MM.1S (cell line): ENCODE results near the gene TCAIM.

Experiments used
- EZH2 ChIP-seq: fragments of 300-600 bp; sonication (generic); optimal IDR thresholded peaks from 2 replicates; pipeline ENCODE3; 2017; ENCODE audit warnings: low read depth, mild to moderate bottlenecking, antibody characterized with exemption, low read length, mixed read lengths
- TF ChIP-seq, protein P1 (sequence below): fragments of 300-600 bp; sonication (generic); IDR thresholded peaks from 2 replicates; pipeline ENCODE4 v1.5.1; 2016; ENCODE audit warnings: antibody characterized with exemption, low read length, mixed read lengths

DNA sequence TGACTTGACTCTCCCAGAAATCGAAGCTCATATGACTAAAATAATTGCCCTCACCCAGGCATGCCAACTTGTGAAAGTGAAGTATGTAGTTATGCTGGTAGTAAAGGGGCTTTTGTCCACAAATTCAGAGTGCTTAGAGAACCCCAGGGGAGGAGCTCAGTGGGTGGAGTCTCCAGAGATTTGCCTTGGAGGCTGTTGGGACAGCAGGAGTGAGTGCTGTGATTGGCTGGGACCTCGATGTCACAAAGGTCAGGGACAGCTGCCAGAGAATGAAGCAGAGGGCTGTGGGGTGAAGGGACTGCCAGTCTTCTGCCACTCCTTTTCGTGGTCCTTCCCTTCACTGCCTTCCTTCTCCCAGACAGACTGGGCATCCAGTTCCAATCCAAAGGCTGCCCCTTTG lies 89.1 kb downstream of the TCAIM start:
- TF ChIP-seq, protein P1, sequence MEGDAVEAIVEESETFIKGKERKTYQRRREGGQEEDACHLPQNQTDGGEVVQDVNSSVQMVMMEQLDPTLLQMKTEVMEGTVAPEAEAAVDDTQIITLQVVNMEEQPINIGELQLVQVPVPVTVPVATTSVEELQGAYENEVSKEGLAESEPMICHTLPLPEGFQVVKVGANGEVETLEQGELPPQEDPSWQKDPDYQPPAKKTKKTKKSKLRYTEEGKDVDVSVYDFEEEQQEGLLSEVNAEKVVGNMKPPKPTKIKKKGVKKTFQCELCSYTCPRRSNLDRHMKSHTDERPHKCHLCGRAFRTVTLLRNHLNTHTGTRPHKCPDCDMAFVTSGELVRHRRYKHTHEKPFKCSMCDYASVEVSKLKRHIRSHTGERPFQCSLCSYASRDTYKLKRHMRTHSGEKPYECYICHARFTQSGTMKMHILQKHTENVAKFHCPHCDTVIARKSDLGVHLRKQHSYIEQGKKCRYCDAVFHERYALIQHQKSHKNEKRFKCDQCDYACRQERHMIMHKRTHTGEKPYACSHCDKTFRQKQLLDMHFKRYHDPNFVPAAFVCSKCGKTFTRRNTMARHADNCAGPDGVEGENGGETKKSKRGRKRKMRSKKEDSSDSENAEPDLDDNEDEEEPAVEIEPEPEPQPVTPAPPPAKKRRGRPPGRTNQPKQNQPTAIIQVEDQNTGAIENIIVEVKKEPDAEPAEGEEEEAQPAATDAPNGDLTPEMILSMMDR = no peak
- TF ChIP-seq EZH2 = no peak
